Measurements from ENCODE around the gene C11orf21. TPM values are rescaled to one million over a fixed set of nuclear protein-coding genes. Genes with fewer than 3 reads are reported as not detected.

Gene C11orf21
- polyA plus RNA-seq, 4 donors, result 0.34 to 1.3 (median 0.80) TPM

- DNase-seq (ENCODE audit: low read depth in 4 of 4, low spot score in 3 of 4), result no peak
Observed at GRCh38 chr11:2264366-2265053, 37.2 kb downstream of the C11orf21 start.

GRCh38 chr11:2263724-2264360 is 37.9 kb downstream of the C11orf21 start:
- no peak for DNase-seq (ENCODE audit: low read depth in 4 of 4, low spot score in 3 of 4)

GRCh38 chr11:2263071-2263565 is 38.6 kb downstream of the C11orf21 start:
- DNase-seq (ENCODE audit: low read depth in 4 of 4, low spot score in 3 of 4), result no peak

GRCh38 chr11:2262301-2263070 is 39.2 kb downstream of the C11orf21 start:
- DNase-seq (ENCODE audit: low read depth in 4 of 4, low spot score in 3 of 4), result no peak

GRCh38 chr11:2261436-2262230 is 40.1 kb downstream of the C11orf21 start:
- DNase-seq (ENCODE audit: low read depth in 4 of 4, low spot score in 3 of 4), result no peak

- no peak for DNase-seq (ENCODE audit: low read depth in 4 of 4, low spot score in 3 of 4)
Observed at GRCh38 chr11:2260491-2261364, 41.0 kb downstream of the C11orf21 start.

- DNase-seq (ENCODE audit: low read depth in 4 of 4, low spot score in 3 of 4), result no peak
Observed at GRCh38 chr11:2259897-2260451, 41.7 kb downstream of the C11orf21 start.

- no peak for DNase-seq (ENCODE audit: low read depth in 4 of 4, low spot score in 3 of 4)
Observed at GRCh38 chr11:2259466-2259830, 42.3 kb downstream of the C11orf21 start.

GRCh38 chr11:2258501-2259465 is 42.9 kb downstream of the C11orf21 start:
- DNase-seq (ENCODE audit: low read depth in 4 of 4, low spot score in 3 of 4), result no peak

GRCh38 chr11:2256951-2257700 is 44.6 kb downstream of the C11orf21 start:
- DNase-seq (ENCODE audit: low read depth in 4 of 4, low spot score in 3 of 4), result no peak

GRCh38 chr11:2256293-2256913 is 45.3 kb downstream of the C11orf21 start:
- no peak for DNase-seq (ENCODE audit: low read depth in 4 of 4, low spot score in 3 of 4)

GRCh38 chr11:2252018-2252417 is 49.7 kb downstream of the C11orf21 start:
- no peak for DNase-seq (ENCODE audit: low read depth in 4 of 4, low spot score in 3 of 4)

GRCh38 chr11:2251138-2251537 is 50.6 kb downstream of the C11orf21 start:
- no peak for DNase-seq (ENCODE audit: low read depth in 4 of 4, low spot score in 3 of 4)

GRCh38 chr11:2250485-2250884 is 51.2 kb downstream of the C11orf21 start:
- DNase-seq (ENCODE audit: low read depth in 4 of 4, low spot score in 3 of 4), result no peak

GRCh38 chr11:2250041-2250440 is 51.7 kb downstream of the C11orf21 start:
- DNase-seq (ENCODE audit: low read depth in 4 of 4, low spot score in 3 of 4), result no peak

- DNase-seq (ENCODE audit: low read depth in 4 of 4, low spot score in 3 of 4), result no peak
Observed at GRCh38 chr11:2249189-2249916, 52.4 kb downstream of the C11orf21 start.
